OCI-LY7 (cell line): Measurements from ENCODE around the gene HS3ST1.

ENCODE experiments used
- CTCF ChIP-seq: fragments of 200-600 bp; sonication (generic); conservative IDR thresholded peaks from 2 replicates; pipeline ENCODE4 v1.5.1; 2014; ENCODE audit warnings: mild to moderate bottlenecking, antibody characterized with exemption, low read length, moderate library complexity, mixed read lengths
- EZH2phosphoT487 ChIP-seq: fragments of 200-600 bp; sonication (generic); IDR thresholded peaks from 2 replicates; pipeline ENCODE4 v1.6.1; 2018; ENCODE audit warnings: low read depth, borderline replicate concordance, mild to moderate bottlenecking, mixed run types, antibody characterized with exemption, low read length, moderate library complexity, mixed read lengths

- TF ChIP-seq CTCF (no peak), EZH2phosphoT487 (no peak)
Measured at GRCh38 chr4:11429699-11430045, 978 bp upstream of the HS3ST1 start.
